Dendritic cell treated with granulocyte-macrophage colony-stimulating factor and Interleukin-4, amounts not matched to agents 40 ng/mL and 50 ng/mL, for 4 days (primary cell): ENCODE measurements around the gene TDP2.
A peak's percentile ranks its signal among the peaks of the same experiment; 100 is the strongest.
"Not testable (repeated sequence)": the region's sequence is repeated elsewhere in the genome, so short reads cannot be mapped to it uniquely, and the experiment has no call there.

ENCODE experiments used
- H3K27ac Mint-ChIP-seq: one replicate; pipeline ENCODE4 v1.8.0; 2022; ENCODE audit warnings: mild to moderate bottlenecking, mixed read lengths
- H3K27me3 Mint-ChIP-seq: one replicate; pipeline ENCODE4 v1.8.0; 2022; ENCODE audit warnings: mild to moderate bottlenecking, mixed read lengths
- H3K36me3 Mint-ChIP-seq: one replicate; pipeline ENCODE4 v1.8.0; 2022; ENCODE audit warnings: low read depth, mixed read lengths
- H3K4me1 Mint-ChIP-seq: one replicate; pipeline ENCODE4 v1.8.0; 2022; ENCODE audit warnings: low read depth, mixed read lengths
- H3K4me3 Mint-ChIP-seq: one replicate; pipeline ENCODE4 v1.8.0; 2022; ENCODE audit warnings: mild to moderate bottlenecking, moderate library complexity, mixed read lengths
- H3K9me3 Mint-ChIP-seq: one replicate; pipeline ENCODE4 v1.8.0; 2022; ENCODE audit warnings: mixed read lengths
- intact Hi-C: fragments of 100-400 bp; cut with micrococcal nuclease; formaldehyde crosslinking; loops from one replicate; pipeline ENCODE4 v1.15.0; 2022

The TDP2 gene, protein sequence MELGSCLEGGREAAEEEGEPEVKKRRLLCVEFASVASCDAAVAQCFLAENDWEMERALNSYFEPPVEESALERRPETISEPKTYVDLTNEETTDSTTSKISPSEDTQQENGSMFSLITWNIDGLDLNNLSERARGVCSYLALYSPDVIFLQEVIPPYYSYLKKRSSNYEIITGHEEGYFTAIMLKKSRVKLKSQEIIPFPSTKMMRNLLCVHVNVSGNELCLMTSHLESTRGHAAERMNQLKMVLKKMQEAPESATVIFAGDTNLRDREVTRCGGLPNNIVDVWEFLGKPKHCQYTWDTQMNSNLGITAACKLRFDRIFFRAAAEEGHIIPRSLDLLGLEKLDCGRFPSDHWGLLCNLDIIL

DNA sequence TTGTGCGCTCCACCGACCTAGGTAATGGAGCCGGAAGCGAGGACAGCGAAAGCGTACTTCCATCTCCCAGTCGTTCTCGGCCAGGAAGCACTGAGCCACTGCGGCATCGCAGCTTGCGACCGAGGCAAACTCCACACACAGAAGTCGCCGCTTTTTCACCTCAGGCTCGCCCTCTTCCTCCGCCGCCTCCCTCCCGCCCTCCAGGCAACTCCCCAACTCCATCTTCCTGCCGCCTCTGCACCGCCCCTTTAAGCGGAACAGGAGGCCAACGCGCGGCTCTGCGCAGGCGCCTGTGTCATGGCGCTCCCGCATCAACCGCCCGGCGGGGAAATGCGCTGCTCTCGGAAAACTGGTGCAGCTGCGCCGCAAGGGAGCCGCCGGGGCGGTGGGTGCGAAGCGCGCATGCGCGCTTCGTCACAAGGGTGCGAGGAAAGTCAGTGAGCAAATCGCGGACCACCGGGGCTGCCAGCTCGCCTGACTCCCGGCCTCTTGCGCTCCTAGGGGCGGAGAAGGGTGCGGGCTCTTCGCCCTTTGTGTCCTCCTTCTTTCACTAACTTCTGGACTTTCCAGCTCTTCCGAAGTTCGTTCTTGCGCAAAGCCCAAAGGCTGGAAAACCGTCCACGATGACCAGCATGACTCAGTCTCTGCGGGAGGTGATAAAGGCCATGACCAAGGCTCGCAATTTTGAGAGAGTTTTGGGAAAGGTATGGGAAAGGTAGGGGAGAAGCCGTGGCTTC is at the start of gene TDP2, which contains the start of gene ACOT13:
TSS of gene TDP2 (minus strand) at position 259 of the 737 bp plus-strand sequence. CDS start at position 222, 37 bp downstream.
TSS of gene ACOT13 (plus strand) at position 437 of the 737 bp plus-strand sequence. CDS start at position 624, 187 bp downstream.
- no peaks in the 10 kb centered on the region for H3K27me3 Mint-ChIP-seq
- peak within 1 kb of the TSS; percentile 94 for H3K4me3 Mint-ChIP-seq
- no peaks in the 10 kb centered on the region for H3K9me3 Mint-ChIP-seq
- H3K27ac Mint-ChIP-seq, result peak within 1 kb of the TSS; percentile 88
- H3K4me1 Mint-ChIP-seq, result peaks cover 60% of the 10 kb centered on the region
- intact Hi-C loops, result loop anchor here (2.0 kb wide), 1 partner anchor 54 kb away; no protein-coding TSS in a partner anchor
- peaks cover 52% of the 10 kb centered on the region for H3K36me3 Mint-ChIP-seq

DNA sequence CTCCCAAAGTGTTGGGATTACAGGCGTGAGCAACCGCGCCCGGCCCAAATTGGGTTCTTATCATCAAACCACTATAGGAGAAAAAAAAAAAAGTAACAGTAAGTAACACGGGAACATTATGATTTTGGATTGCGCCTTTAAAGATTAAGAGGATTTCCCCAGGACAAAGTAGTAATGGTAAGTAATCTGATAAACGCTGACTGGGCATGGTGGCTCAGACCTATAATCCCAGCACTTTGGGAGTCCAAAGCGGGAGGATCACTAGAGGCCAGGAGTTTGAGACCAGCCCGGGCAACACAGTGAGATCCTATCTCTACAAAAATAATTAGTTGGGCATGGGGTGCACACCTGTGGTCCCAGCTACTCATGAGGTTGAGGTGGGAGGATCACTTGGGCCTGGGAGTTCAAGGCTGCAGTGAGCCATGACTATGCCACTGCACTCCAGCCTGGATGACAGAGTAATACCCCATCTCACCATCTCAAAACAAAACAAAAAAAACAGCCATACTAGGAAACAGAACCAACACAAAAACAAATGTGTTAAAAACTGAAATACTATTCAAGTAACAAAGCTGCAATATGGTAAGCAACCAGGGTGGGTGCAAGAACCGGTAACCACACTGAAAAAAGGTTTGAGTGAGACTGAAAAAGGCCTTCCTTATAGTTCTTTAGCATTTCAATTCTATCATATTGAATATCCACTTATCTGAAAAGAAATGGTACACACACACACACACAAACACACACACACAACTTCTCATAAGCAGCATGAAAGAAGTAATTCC is 44.0 kb upstream of the TDP2 start:
- intact Hi-C loops, result no loop called here
- H3K9me3 Mint-ChIP-seq, result no peaks in the 10 kb centered on the region
- H3K27ac Mint-ChIP-seq, result no peak overlapping the region
- no peak overlapping the region for H3K4me3 Mint-ChIP-seq
- H3K36me3 Mint-ChIP-seq, result peaks cover 95% of the 10 kb centered on the region
- no peaks in the 10 kb centered on the region for H3K27me3 Mint-ChIP-seq
- peaks cover 44% of the 10 kb centered on the region for H3K4me1 Mint-ChIP-seq

DNA sequence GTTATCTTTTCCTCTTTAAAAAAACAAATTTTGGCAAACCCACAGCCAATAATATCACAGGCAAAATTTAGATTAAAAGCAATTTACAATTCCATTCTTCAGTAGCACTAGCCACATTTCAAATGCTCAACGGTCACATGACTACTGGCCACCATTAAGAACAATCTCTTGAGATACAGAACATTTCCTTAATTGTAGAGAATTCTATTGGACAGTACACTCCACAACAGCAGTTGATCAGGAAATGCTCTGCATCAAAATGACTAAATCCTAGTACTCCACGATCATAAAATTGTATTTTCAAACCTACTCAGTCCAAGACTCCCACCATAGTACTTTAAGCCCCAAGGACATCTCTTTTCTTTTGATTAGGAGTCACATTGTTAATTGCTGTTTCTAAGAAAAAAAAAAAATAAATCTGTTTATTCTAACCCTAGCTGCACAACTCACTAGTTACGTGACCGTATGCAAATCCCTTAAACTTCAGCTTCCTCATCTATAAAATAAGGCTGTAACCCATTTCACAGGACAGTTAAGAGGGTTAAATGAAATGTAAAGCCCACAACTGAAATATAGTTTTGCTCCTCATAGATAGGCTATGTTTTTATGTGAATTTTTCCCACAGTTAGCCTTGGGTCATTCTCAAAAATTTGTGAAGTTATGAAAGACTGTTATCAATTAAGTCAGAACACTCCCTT is 42.5 kb upstream of the TDP2 start:
- intact Hi-C loops, result no loop called here
- no peaks in the 10 kb centered on the region for H3K27me3 Mint-ChIP-seq
- peaks cover 33% of the 10 kb centered on the region for H3K4me1 Mint-ChIP-seq
- H3K9me3 Mint-ChIP-seq, result no peaks in the 10 kb centered on the region
- no peak overlapping the region for H3K4me3 Mint-ChIP-seq
- H3K36me3 Mint-ChIP-seq, result peaks cover 92% of the 10 kb centered on the region
- H3K27ac Mint-ChIP-seq, result peak overlapping the region; percentile 32

DNA sequence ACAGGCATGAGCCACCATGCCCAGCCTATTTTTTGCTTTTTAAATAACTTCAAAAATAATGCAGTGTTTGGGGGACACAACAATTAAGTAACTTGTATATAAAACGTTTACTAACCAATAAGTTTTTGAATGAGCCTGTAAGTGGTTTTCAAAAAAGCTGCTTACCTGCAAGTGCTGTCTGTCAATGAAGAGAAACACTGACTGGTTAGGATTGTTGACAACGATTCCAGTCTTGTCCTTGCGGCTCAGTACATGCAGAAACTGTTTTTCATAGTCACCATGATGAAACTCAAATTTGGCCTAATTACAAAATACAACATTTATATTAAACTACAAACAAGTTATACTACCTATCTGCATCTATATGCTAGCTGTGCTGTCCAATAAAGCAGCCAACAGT is 41.9 kb upstream of the TDP2 start:
- H3K4me1 Mint-ChIP-seq, result peaks cover 38% of the 10 kb centered on the region
- peak overlapping the region; percentile 32 for H3K27ac Mint-ChIP-seq
- no peaks in the 10 kb centered on the region for H3K9me3 Mint-ChIP-seq
- H3K27me3 Mint-ChIP-seq, result no peaks in the 10 kb centered on the region
- H3K36me3 Mint-ChIP-seq, result peaks cover 92% of the 10 kb centered on the region
- no peak overlapping the region for H3K4me3 Mint-ChIP-seq
- intact Hi-C loops, result no loop called here

DNA sequence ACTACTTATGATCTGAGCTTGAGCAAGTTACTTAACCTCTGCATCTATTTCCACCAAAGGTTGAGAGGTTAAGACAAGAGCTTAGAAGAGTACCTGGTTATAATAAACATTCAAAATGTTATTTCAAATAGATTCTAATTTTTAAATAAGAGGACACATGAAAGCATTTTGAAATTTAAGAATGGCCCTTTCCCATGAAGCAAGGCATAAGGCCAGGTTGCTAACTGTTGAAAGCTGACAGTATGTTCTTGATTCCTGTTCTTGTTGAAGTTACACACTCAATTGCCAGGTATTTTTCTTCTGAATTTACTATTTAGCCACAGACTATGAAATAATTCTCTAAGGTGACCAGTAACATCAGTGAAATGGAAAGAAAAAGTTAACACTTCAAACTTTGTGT is 37.8 kb upstream of the TDP2 start:
- no peaks in the 10 kb centered on the region for H3K9me3 Mint-ChIP-seq
- H3K4me1 Mint-ChIP-seq, result peaks cover 20% of the 10 kb centered on the region
- peaks cover 88% of the 10 kb centered on the region for H3K36me3 Mint-ChIP-seq
- intact Hi-C loops, result no loop called here
- no peak overlapping the region for H3K4me3 Mint-ChIP-seq
- no peak overlapping the region for H3K27ac Mint-ChIP-seq
- no peaks in the 10 kb centered on the region for H3K27me3 Mint-ChIP-seq

DNA sequence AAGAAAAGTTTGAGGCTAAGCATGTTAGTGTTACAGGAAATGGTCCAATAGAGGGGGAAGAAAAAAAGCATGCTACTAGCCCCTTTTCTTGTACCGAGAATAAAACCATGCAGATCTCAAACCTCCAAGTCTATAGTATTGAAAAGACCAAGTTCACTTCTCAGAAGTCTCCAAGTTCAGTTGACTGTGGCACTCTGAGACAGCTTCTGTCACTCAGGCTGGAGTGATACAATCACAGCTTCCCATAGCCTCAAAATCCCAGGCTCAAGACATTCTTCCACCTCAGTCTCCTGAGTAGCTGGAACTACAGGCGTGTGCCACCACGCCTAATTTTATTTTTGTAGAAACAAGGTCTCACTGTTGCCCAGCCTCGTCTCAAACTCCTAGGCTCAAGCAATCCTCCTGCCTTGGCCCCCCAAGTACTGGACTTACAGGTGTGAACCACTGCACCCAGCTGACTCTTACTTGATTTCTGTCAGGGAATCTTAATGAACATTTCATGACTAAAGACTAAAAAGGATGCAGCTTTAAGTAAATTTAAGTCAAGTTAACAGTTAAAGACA is 36.1 kb upstream of the TDP2 start:
- Mint-ChIP-seq H3K4me3 (no peak overlapping the region), H3K27ac (no peak overlapping the region), H3K27me3 (no peaks in the 10 kb centered on the region), H3K9me3 (no peaks in the 10 kb centered on the region), H3K36me3 (peaks cover 81% of the 10 kb centered on the region), H3K4me1 (peaks cover 20% of the 10 kb centered on the region)
- intact Hi-C loops, result no loop called here

DNA sequence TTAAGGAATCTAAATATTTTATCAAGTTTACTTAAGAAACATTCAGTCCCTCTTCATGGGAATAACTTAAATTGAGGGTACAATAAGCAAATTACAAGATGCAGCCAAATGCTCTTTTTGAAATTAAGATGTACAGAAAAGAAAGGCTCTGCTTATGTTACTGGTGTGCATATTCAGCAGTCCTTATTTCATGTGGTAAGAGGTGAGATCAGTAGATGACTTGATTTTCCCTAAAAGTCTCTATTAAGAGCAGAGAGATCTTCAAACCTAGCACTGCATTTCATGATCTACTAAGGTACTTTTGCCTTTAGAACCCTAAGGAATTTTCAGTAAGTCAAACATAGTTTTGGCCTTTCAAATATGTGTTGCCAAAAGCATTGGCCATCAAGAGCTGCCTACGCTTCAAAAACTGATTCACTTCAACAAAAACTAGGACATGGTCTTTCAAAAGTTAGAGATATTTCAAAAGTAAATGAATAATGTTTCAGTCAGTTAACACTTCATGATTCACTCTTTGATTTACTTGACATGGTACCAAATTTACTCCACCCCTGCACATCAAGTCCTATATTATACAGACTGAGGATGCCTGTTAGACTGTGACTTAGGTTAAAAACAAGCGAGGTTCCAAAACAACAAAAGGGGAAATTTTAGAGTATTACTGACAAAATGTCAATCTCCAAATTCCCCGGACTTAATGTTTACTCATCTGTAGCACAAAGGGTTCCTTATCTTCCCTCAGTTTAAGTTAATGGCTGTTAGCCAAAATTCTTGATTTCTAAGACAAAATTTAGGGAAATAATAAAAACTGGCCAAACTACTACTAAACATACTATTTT is 33.0 kb upstream of the TDP2 start:
- intact Hi-C loops, result loop anchor here (10.0 kb wide), 1 partner anchor 415 kb away; no protein-coding TSS in a partner anchor
- Mint-ChIP-seq H3K4me3 (no peak overlapping the region), H3K4me1 (peaks cover 12% of the 10 kb centered on the region), H3K9me3 (no peaks in the 10 kb centered on the region), H3K27me3 (no peaks in the 10 kb centered on the region), H3K27ac (no peak overlapping the region), H3K36me3 (peaks cover 50% of the 10 kb centered on the region)

DNA sequence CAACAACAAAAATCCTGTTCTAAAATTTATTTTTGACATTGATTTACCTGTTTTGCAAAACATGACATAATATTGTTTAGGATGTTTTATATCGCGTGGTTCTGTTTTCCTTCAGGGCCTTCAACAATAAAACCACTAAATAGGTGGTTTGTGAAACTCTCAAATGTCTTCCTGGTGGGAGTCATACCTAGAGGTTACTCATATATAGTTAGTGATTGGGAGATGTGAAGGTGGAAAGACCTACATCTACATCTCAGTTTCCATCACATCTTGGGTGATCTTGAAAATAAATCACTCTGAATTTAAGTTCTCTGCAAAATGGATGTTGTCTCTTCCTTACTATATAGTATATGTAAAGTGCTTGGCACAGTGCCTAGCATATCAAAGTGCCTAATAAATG is 29.4 kb upstream of the TDP2 start:
- Mint-ChIP-seq H3K9me3 (no peaks in the 10 kb centered on the region), H3K36me3 (peaks cover 17% of the 10 kb centered on the region), H3K4me1 (no peaks in the 10 kb centered on the region), H3K4me3 (no peak overlapping the region), H3K27ac (no peak overlapping the region), H3K27me3 (no peaks in the 10 kb centered on the region)
- intact Hi-C loops, result loop anchor here (10.0 kb wide), 1 partner anchor 411 kb away; no protein-coding TSS in a partner anchor

DNA sequence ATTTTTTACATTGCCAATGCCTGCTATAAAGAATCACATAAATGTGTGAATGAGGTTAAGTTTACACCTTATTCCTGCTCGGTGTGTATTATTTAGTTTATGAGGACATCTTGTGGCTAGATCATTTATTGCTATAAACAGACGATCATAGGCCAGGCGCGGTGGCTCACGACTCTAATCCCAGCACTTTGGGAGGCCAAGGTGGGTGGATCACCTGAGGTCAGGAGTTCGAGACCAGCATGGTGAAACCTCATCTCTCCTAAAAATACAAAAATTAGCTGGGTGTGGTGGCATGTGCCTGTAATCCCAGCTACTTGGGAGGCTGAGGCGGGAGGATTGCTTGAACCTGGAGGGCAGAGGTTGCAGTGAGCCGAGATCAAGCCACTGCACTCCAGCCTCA is 28.9 kb upstream of the TDP2 start:
- H3K4me3 Mint-ChIP-seq, H3K9me3 Mint-ChIP-seq, H3K4me1 Mint-ChIP-seq, H3K27ac Mint-ChIP-seq, H3K27me3 Mint-ChIP-seq: not testable (repeated sequence)
- intact Hi-C loops, result loop anchor here (1.0 to 10.0 kb wide), 2 partner anchors 114 to 411 kb away; no protein-coding TSS in a partner anchor
- peaks cover 13% of the 10 kb centered on the region for H3K36me3 Mint-ChIP-seq

DNA sequence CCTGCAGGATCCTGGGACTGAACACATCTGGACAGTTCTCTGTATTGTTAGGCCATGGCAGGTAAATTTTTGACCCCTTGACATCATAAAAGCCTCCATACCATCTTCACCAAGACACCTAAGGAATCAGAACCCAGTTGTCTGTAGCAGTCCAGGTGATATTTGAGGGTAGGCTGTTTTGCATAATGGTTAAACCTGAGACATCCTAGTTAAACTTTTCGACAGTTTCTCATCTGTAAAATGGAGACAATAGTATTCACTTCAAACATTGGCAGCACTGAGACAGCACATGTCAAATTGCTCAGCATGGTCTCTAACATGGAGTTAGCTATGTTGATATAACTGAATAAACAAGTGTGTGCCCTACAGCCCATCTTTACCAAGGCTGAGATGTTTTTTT is 27.5 kb upstream of the TDP2 start:
- peaks cover 8% of the 10 kb centered on the region for H3K36me3 Mint-ChIP-seq
- H3K4me1 Mint-ChIP-seq, result no peaks in the 10 kb centered on the region
- no peaks in the 10 kb centered on the region for H3K27me3 Mint-ChIP-seq
- no peak overlapping the region for H3K4me3 Mint-ChIP-seq
- H3K9me3 Mint-ChIP-seq, result no peaks in the 10 kb centered on the region
- no peak overlapping the region for H3K27ac Mint-ChIP-seq
- intact Hi-C loops, result loop anchor here (5.0 to 10.0 kb wide), 2 partner anchors 262 to 409 kb away; no protein-coding TSS in a partner anchor

DNA sequence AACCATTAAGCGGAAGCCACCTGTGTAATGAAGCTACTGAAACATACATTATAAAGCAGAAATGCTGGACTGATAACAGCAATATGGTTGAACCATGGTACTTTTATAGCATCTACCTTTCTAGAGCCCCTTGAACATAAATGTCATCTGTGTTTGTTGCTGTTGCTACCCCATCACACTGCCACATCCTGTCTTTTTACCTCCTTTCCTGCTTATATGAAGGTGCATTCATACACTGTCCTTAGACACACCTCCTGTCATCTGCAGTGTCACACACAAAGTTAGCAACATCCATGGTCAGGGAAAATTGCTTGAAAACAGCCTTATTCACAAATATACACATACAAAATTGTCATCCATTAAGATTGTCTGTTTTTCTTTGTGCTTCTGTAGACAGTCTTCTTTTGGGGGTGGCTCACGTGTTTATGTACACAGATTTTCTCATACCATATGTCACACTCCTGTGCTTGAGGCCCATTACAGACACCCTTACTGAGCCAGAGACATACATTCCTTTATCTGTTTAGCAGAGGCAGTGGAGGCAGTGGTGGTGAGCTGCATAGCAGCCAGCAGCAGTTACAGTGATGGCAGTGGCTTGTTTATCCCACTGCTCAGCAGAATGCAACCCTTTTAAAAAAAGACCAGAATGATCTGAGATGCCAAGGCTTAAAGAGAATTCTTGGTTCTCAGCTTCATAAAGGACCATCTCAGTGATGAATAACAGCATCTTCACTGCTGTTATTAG is 26.3 kb upstream of the TDP2 start:
- Mint-ChIP-seq H3K9me3 (no peaks in the 10 kb centered on the region), H3K27ac (no peak overlapping the region), H3K27me3 (no peaks in the 10 kb centered on the region), H3K4me1 (no peaks in the 10 kb centered on the region), H3K36me3 (peaks cover 7% of the 10 kb centered on the region), H3K4me3 (no peak overlapping the region)
- intact Hi-C loops, result loop anchor here (5.0 to 10.0 kb wide), 2 partner anchors 261 to 408 kb away; no protein-coding TSS in a partner anchor

DNA sequence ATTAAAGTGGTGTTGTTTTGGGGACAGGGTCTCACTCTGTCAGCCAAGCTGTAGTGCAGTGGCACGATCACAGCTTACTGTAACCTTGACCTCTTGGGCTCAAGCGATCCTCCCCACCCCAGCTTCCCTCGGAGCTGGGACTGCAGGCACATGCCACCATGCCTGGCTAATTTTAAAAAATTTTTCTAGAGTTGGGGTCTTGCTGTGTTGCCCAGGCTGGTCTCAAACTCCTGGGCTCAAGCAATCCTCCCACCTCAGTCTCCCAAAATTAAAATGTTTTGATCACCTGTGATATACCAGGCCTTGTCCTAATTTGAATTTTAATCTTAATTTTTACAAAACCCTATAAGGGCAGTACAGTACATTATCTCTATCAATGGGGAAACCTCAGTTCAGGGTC is 25.7 kb upstream of the TDP2 start:
- Mint-ChIP-seq H3K4me1 (peaks cover under 1% of the 10 kb centered on the region), H3K36me3 (peaks cover 12% of the 10 kb centered on the region), H3K4me3 (no peak overlapping the region), H3K9me3 (no peaks in the 10 kb centered on the region), H3K27ac (no peak overlapping the region), H3K27me3 (no peaks in the 10 kb centered on the region)
- intact Hi-C loops, result loop anchor here (5.0 to 10.0 kb wide), 2 partner anchors 260 to 408 kb away; no protein-coding TSS in a partner anchor
